T1000 (cell line): ENCODE measurements around the gene FAM13C.
"Not testable (repeated sequence)": the region's sequence is repeated elsewhere in the genome, so short reads cannot be mapped to it uniquely, and the experiment has no call there.

Source experiments
- DNase-seq: peaks from one replicate; lab custom pipeline; 2025; ENCODE audit warnings: mixed read lengths; lab: John Stamatoyannopoulos, UW

The FAM13C gene

DNA sequence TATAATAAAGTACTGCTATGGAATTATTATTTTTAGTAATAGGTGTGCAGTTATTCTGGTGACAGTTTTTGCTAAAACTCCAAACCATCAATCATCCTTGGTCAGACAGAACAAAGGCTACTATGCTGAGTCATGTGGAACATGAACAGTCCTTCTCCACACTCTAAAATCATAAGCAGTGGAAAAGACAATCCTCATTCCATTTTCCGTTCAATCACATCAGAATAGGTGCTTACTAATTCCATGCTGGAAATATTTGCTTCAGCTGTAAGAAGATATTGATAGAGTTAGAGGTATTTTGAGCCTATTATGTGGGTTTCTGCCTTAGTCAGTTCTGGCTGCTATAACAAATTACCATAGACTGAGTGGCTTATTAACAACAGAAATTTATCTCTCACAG lies 82.9 kb downstream of the FAM13C start:
- DNase-seq = no peak

DNA sequence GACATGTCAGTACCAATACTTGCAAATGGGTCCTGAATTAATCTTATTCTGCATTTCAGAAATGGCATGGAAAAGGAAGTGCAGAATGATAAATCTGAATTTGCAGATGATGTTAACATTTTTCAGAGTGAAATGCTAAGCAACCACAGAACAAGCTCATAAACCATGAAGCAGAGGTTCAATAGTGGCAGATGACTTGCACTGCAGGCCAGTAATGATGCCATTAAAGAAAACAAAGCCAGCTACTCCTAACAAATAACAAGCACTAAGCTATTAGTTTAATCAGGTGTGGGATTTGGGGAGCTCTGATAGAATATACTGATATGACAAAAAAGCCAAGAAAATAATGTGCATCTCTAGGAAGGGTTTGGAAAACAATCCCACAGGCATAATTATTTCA lies 85.4 kb downstream of the FAM13C start:
- DNase-seq = no peak

DNA sequence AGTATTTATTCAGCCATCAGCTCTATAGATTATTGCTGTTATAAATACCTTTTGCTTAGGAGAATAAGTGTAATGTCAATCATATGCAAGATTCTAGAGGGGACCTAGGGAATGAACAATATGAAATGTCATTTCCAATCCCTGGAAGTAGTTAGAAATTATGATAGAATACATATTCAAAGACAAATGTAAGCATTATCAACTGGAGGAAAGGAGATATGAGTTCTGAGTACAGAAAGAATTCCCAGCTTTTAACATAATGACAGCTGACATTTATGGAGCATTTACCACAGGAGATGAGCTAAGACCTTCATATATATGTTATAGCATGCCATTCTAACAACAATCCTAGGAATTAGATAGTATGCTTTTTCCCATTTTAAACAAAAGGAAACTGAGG lies 86.2 kb downstream of the FAM13C start:
- no peak for DNase-seq

DNA sequence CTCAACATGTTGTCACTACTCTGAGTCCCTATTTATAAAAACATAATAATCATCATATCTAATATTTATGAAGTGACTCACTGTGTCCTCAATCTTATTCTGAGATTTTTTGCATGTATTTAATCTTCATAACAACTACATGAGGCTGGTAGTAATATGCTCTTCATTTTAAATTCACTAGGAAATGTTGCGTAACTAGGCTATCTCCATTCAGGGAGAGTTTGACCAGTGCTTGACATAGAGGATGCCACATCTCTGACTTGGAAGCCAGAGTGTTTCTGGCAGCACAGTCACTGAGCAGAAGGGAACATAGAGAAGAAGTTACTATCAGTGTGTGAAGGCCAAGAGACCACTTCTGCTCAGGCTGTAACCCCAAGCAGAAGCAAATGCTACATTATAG lies 88.9 kb downstream of the FAM13C start:
- no peak for DNase-seq

DNA sequence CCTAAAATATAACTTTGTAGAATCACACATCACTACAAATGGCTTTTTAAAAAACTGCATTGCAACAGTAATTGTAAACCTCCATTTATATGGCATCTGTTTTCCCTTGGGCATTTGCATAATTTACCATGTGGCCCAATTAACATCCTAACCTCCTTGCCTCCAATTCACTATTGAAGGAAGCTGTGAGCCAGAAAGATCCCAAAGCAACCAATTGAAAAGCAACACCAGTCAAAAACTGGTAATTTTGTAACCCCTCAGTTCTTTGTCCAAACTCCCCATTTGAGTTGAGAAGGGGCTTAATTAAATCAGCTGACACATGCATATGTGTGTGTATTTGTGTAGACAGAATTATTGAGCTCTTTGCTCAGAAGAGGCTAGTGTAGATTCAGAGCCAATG lies 90.3 kb downstream of the FAM13C start:
- no peak for DNase-seq

DNA sequence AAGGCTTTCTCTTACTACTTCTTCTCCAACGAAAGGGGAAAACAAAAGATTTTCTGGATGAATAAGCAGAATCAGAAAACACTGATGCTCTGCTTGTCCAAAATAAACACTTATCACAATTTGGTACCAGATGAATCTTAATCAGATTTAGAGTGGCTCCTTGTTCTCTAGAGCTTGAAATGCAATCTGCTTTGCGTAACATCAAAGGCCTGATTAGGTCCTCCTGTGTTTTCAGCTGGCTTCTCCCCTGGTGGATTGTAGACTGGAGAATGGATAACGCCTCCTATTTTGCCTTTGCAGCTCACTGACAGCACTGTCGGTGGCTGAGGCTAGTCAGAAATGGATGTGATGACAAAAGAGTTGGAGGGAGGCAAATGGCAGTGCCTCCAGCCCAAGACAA lies 91.2 kb downstream of the FAM13C start:
- no peak for DNase-seq

DNA sequence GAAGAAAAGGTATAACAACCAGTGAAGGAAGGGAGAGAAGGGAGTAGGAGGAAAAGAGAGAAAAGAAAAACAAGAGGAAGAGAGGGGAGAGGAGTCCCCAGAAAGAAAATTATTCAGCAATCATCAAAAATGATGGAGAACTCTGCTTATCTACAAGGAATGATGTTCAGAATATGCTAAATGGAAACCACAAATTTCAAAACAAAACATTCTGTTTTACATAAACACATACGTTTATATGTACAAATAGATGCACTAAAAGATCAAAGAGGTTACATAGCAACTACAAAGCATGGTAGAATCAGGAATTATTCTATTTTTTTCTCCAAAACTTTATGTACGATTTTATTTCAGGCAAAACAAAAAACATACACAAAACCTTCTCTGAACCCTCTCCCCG lies 91.9 kb downstream of the FAM13C start:
- no peak for DNase-seq

DNA sequence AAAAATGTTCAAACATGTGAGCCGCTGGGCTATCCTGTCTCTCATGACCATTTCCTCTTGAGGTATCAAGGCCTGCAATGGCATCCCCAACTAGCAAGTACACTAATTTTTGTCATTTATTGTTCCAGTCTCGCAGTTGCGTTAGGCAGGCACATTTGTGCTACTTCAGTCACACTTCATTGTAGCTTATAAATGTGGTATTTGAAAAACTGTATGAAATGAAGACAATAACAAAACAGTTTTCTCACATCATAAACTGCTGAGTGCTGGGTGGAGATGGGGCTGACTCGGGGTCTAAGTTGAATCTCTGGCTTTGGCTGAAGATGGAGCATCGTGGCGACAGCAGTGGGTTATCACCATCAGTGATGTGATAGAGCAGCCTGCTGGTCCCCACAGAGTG lies 92.7 kb downstream of the FAM13C start:
- DNase-seq = no peak

DNA sequence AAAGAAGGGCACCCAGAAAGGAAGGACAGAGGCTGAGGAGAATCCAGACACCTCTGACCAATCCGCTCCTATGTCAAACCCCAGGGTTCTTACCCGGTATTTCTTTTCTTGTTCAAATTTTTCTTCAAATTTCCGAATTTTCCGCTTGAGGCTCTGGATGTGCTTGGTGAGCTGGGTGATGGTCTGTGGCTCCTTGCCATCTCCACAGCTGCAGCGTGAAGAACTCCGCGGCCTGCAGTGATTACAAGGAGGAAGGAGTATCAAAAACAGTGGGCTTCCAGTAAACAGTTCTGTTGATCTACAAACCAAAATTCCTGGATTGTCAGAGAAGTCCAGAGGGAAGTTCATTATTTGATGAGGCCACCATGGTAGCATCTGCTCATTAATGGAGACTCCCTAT lies 93.9 kb downstream of the FAM13C start:
- no peak for DNase-seq

DNA sequence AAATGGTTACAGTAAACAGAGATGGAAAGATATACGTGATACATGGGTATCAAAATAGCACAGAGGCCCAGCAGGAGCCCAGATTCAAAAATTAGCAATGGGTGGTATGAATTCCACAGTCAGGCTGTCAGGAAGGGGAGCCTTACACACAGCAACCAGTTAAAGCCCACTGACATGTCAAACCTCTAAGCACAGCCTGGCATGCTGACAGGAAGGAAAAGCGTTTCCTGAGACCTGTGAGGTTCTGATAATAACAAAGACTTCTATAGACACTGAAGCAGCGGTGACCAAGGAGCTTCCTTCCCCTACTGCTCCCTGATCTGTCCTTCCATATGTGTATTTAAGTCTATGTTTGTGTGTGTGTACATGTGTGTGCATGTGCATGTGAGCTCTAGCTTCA lies 96.0 kb downstream of the FAM13C start:
- no peak for DNase-seq

DNA sequence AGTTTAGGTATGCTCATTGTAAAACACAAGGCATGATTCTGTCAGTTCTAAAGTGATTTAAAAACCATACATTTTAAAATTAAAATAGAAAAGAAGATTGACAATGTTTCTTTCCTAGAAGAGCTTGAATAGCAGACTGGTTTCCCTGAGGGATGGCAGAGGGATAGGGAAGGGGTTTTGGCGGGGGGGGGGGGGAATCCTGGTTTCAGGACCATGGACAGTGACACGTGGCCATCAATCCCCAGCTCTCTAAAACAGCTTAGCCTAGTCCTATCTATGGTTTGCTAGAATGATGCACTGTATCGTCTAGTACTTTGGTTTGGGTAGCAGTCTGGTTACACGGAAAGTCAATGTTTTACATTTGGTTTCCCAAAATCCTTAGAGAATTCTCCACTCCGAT lies 97.2 kb downstream of the FAM13C start:
- DNase-seq = no peak

DNA sequence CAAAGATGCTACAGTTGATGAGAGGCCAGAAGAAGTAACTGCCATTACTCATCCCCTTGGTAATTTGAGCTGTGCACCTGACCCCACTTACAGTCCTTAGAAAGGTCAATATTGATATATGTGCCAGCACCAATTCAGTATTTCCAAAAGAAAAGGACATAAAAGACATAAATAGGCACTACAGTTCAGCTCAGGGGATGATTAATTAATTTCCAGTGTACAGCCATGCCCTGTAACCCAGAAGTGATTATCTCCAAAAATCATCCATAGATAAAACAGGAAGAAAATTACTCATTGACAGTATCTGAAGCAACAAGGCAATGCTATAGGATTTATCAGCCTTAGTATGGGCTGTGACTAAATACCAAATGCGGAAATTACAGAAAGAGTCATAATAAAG lies 103.5 kb downstream of the FAM13C start:
- DNase-seq = no peak

DNA sequence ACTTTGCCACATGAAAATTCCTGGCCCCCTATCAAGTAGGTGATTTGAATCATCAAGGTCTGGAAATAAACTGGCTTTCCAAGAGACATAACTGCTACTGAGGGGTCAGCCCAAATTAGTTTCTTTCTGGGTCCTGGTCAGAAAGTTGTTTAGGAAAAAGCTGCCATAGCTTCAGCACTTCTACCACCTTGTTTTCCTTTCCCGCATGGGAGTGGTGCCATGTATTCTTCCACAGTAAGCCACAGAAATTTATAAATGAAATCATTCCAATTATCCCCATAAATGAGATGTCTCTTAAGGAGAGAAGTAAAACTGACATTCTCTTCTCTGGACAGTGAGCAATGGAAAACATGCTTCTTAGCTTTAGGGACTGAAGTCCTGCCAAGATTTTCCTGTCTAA lies 105.1 kb downstream of the FAM13C start:
- no peak for DNase-seq

DNA sequence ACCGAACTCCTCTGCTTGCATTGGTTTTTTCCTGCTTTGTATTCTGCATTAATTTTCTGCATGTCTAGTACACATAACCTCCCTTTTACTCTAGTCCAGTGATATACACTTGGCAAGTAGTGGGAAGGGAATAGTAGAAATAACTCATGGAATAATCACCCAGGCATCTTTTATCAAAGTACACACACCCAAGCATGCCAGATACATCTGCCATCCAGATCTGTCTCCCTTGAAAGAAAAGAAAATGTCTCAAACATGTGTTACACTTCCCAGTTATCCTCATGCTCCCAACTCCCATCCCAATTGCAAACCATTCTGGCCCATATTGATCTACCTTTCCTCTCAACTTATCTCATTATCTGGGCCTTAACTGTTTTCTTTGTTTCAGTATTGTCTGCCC lies 106.9 kb downstream of the FAM13C start:
- no peak for DNase-seq

DNA sequence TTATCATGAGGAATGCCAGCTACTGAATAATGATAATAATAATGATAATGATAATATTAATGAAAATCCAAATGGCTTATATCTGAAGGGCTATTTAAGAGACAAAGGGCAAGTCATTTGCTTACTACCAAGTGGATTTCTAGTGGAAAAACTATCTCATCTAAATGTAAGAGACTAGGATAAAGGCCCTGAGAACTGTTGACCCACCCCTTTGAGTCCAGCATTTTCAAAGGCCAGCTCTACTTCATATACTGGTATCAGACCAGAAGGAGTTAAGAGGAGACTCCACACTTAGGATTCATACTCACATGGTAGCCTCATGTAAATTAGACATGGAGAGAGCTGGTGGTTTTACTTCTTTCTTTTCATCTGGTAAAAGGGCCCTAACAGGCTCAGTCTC lies 109.9 kb downstream of the FAM13C start:
- no peak for DNase-seq

DNA sequence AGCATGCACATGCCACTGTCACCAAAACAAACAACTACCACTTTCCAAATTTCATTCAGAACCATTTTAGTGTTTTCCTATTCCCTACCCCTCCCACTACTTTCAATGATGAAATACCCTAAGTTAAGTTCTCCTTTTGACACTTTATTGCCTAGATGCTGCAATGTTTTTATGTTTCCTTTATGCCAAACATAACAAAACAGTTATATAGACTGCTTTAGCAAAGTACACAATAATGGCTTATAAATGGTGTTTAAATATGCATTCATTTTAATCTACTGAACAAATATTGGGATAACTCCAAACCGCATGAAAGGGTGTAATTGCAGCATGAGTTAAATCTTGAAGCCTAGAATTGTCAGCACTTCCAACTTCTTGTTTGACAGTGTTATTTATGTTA lies 116.7 kb downstream of the FAM13C start:
- no peak for DNase-seq

DNA sequence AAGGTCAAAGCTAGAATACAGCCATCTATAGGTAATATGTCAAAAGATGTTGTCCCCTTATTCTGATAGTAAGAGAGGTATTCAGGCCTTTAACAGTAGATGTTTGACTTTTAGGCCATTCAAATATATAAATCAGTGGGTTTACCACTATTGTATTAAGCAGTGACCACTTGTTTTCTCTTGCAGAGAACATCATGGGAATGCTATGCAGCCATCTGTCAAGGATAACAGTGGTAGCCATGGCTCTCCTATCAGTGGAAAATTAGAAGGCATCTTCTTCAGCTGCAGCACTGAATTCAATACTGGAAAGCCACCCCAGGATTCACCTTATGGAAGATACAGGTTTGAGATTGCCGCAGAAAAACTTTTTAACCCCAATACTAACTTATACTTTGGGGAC lies 117.5 kb downstream of the FAM13C start:
- DNase-seq = no peak

DNA sequence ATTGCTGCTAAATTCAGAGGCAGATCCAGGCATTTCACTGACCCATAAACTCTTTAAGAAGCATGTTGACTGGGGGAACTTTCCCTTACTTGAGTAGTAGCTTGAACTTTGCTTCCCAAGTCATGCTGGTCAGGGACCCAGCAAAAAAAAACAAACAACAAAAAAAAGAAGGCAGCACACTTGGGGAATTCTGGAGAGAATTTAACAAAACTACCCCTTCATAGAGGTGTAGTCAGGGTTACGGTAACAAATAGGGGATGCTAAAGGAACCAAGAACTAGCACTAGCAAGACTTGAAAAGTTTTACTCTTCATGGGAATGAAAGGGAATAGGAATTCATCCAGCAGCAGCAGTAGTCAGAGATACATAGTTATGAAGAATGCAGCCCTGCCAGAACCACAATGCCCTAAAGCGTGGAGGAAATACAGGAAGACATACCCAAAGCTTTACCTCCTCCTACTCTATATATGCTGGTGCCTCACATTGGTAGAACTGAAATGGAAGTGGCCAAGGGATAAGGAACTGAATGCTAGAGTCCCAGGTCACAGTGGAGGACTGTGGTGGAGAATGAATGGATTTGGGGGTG lies 118.6 kb downstream of the FAM13C start:
- DNase-seq = no peak

DNA sequence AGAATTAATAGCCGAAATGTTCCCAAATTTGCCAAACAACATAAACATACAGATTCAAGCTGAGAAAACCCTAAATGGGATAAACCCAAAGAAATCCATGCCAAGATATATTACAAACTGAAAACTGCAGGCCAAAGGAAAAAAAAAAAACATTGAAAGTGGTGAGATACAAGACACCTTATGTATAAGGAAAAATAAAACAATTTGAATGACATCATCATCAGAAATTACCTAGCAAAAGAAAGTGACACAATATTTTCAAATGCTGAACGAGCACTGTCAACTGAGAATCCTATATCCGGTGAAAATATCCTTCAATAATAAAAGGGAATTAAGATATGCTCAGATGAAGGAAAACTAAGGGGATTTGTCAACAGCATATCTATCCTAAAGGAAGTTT lies 119.4 kb downstream of the FAM13C start:
- no peak for DNase-seq

DNA sequence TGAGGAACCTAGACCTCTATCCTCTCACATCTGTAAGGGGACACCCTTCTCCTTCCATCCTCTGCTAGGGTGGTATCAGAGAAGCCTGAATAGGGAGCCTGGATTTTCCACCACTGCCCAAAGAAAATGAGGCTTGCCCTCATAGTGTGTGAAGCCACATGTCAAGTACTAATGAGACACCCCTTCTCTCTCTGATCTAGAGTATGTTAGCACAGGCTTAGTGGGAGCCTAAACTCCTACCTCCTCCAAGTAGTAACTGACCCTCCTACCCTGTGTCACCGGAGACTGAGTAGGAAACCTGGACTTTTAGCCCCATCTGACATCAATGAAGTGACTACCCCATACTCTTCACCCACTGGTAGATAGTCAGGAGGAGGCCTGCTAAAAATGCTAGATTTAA lies 120.3 kb downstream of the FAM13C start:
- DNase-seq = no peak

DNA sequence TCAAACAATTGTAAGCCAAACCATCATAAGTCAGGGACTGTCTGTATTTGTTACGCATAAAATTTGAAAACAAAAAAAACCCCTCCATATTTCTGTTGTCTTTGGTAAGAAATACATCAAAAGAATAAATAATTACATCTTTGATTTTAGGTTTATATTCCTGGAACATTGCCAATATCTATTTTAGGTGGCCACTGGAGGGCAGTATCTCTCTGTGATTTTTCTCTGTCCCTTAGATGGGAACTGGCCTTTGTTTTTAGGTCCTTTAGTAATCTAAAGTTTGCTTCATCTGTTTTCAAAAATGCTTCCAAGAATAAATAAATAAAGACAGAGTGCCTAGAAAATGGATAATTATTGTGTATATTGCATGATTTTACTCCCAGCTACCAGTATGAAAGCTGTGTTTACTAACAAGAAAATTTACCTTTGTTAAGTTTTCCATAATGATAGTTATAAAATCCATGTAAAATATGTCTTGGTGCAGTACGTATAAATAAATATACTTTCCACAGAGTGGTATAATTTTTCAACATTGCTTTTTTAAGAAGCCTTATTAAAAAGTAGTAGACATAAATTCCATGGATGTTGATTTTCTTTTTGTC lies 121.7 kb downstream of the FAM13C start:
- DNase-seq = no peak

DNA sequence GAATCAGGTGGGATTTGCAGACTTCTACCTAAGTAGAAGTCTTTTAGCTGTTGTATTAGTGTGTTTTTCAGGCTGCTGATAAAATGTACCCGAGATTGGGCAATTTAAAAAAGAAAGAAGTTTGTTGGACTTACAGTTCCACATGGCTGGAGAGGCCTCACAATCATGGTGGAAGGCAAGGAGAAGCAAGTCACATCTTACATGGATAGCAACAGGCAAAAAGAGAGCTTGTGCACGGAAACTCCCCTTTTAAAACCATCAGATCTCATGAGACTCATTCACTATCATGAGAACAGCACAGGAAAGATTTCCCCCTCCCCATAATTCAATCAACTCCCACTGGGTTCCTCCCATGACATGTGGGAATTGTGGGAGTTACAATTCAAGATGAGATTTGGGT lies 123.2 kb downstream of the FAM13C start:
- not testable (repeated sequence) for DNase-seq

DNA sequence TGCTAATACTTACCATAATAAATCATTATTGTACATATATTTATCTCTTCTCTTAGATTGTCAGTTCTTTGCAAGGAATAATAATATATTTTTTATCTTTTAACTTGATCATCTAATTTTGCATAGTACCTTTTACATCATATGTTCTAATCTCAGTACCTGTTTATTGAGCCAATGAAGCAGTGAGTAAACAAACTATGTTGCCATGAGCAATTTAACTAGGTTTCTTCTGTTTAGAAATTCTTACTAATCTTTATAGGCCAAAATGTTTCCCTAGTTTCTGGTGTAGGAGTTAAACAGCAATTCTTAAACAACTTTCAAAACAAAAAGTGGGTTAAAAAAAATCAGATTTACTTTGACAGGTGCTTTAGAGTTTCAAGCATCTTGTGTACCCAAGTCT lies 124.6 kb downstream of the FAM13C start:
- DNase-seq = no peak

DNA sequence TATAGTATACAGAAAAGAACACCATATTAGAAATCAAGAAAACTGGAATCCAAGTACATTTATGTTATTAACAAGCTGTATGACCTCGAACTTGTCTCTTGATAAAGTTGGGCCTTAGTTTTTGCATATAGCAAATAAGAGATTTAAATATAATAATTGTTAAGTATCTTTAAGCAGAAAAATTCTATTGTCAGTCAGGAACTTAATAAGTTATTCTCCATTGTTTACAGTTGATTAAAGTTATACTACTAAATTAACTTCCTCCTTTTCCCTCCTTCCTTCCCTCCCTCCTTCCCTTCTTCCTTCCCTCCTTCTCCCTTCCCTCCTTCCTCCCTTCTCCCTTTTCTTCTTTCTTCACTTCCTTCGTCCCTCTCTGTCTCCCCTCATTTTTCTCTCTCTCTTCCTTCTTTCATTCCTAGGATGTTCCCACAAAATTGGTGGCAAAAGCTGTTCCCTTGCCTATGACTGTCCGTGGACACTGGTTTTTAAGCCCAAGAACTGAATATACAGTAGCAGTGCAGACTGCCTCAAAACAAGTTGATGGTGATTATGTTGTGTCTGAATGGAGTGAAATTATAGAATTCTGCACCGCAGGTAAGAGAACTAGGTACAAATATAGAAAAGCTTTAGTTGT lies 126.2 kb downstream of the FAM13C start:
- DNase-seq = no peak
